GM12872 (cell line): ENCODE data around the gene RAB3IL1.

Experiments used
- TF ChIP-seq, protein P1 (sequence below): IDR thresholded peaks from 3 replicates; pipeline ENCODE4 v1.5.1; 2011; ENCODE audit warnings: low read depth, mild to moderate bottlenecking, low read length, moderate library complexity; ENCODE audit not compliant: insufficient read depth

Gene RAB3IL1

DNA sequence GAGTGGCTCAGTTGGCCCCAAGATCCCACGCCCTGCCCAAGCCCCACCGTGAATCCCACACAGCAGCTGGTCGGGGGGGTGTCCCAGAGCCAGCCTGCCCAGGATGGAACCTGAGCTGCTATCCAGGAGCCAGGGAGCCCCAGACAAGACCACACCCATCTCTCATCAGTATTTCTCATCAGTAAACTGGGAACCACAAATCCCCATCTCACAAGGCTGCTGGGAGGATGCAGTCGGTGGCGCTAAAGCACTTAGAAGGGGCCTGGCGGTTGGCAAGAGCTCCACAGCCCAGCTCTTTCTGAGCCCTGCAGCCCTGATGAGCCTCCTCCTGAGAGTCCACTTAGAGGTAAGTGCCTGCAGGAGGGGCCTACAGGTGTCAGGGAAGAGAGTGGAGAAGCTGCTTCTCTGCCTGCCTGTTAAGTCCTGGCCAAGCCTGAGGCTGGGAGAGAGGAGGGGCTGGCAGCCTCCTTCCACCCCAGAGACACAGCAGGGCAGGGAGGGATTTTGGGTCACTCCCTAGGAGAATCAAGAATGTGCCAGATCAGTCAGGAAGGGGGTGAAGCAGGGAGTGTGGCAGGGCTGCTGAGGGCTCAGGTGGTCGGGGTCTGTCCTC, 32.1 kb downstream of the RAB3IL1 start:
- TF ChIP-seq, protein P1, sequence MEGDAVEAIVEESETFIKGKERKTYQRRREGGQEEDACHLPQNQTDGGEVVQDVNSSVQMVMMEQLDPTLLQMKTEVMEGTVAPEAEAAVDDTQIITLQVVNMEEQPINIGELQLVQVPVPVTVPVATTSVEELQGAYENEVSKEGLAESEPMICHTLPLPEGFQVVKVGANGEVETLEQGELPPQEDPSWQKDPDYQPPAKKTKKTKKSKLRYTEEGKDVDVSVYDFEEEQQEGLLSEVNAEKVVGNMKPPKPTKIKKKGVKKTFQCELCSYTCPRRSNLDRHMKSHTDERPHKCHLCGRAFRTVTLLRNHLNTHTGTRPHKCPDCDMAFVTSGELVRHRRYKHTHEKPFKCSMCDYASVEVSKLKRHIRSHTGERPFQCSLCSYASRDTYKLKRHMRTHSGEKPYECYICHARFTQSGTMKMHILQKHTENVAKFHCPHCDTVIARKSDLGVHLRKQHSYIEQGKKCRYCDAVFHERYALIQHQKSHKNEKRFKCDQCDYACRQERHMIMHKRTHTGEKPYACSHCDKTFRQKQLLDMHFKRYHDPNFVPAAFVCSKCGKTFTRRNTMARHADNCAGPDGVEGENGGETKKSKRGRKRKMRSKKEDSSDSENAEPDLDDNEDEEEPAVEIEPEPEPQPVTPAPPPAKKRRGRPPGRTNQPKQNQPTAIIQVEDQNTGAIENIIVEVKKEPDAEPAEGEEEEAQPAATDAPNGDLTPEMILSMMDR, result no peak

DNA sequence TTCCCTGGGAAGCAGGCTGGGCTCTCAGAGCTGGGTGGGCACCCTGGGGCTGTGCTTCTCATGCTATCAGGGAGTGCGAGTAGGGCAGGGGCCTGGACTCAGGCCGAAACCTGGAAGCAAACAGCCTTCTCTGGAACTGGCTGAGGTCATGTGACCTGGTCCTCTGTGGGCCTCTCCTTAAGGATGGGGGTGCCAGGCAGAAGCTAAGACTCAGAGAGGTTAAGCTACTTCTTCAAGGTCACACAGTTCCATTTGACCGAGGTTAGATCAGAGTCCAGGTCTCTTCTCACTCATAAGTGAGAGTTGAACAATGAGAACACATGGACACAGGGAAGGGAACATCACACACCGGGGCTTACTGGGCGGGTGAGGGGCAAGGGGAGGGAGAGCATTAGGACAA, 33.4 kb downstream of the RAB3IL1 start:
- TF ChIP-seq, protein P1, result no peak

GRCh38 chr11:61883327-61883726, 34.0 kb downstream of the RAB3IL1 start:
- TF ChIP-seq, protein P1, result no peak

- TF ChIP-seq, protein P1, result no peak
Observed at GRCh38 chr11:61882879-61883278, 34.5 kb downstream of the RAB3IL1 start.

DNA sequence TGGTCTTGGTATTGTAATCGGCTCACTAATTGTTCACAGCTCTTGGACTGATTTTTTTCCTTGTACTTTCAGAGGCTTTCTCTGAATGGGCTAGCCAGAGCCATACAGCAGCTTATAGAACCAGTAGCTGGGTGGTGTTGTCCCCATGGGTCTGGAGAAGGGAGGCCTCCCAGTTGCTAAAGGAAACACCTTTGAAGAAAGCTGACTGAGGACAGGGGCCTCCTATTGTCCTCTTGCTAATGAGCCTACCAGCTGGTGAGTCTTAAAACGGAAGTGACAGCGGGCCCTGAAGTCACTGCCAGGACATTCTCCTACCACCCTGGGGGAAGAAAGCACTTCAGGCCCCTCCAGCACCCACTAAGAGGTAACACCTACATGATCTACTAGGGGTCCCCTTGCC, 36.0 kb downstream of the RAB3IL1 start:
- TF ChIP-seq, protein P1, result no peak

- TF ChIP-seq, protein P1, result no peak
Observed at GRCh38 chr11:61880454-61880853, 36.9 kb downstream of the RAB3IL1 start.

- TF ChIP-seq, protein P1, result no peak
Observed at GRCh38 chr11:61880031-61880430, 37.3 kb downstream of the RAB3IL1 start.

DNA sequence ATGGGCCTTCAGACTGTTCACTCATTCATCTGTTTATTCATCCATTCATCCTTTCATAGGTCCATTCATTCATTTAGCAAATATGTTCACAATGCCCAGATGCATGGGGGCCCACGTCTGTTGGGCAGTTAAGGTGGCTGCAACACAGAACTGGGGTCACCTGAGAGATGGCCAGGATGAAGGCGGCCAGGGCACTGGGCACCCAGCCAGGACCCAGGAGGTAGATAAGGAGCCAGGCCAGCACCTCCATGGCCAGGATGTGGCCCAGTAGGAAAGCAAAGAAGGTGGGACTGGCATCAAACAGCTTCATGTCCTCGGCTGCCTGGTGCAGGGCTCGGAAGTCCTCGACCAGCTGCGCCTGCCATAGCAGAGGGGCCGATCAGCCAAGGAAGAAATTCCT, 38.2 kb downstream of the RAB3IL1 start:
- TF ChIP-seq, protein P1, result no peak
